Neural cell (in vitro differentiated cells): ENCODE measurements around the gene NHSL2. TPM values are rescaled to one million over a fixed set of nuclear protein-coding genes. Genes with fewer than 3 reads are reported as not detected.

ENCODE experiments used
- H2AFZ ChIP-seq: fragments of 200-600, 300-800 bp; sonication (generic), shearing (Covaris generic); 2 replicates; pipeline ENCODE4 v1.6.0; 2014; ENCODE audit warnings: low read depth, mild to moderate bottlenecking, antibody characterized with exemption, low read length, moderate library complexity
- H3F3A ChIP-seq: fragments of 200-600 bp; shearing (Covaris generic); 2 replicates; pipeline ENCODE4 v1.6.1; 2016; ENCODE audit warnings: mild to moderate bottlenecking, moderate library complexity, mixed read lengths, antibody characterized with exemption, low read length; ENCODE audit not compliant: insufficient read depth, poor library complexity, severe bottlenecking
- H3K27ac ChIP-seq: fragments of 200-600, 300-800 bp; sonication (generic), shearing (Covaris generic); 2 replicates; pipeline ENCODE4 v1.5.1; 2014; ENCODE audit warnings: mild to moderate bottlenecking, low read length, moderate library complexity
- H3K27me3 ChIP-seq: fragments of 300-800, 200-600 bp; sonication (generic), shearing (Covaris generic); 2 replicates; pipeline ENCODE4 v1.6.0; 2014; ENCODE audit warnings: mild to moderate bottlenecking, low read depth, low read length, moderate library complexity; ENCODE audit not compliant: insufficient read depth
- H3K36me3 ChIP-seq: fragments of 300-800, 200-600 bp; sonication (generic), shearing (Covaris generic); 2 replicates; pipeline ENCODE4 v1.5.1; 2014; ENCODE audit warnings: mild to moderate bottlenecking, antibody characterized with exemption, low read length, moderate library complexity; ENCODE audit not compliant: insufficient read depth
- H3K4me2 ChIP-seq: fragments of 300-800, 200-600 bp; sonication (generic), shearing (Covaris generic); 2 replicates; pipeline ENCODE4 v1.6.0; 2014; ENCODE audit warnings: mild to moderate bottlenecking, low read length
- H3K4me3 ChIP-seq: fragments of 300-800, 200-600 bp; sonication (generic), shearing (Covaris generic); 2 replicates; pipeline ENCODE4 v1.5.1; 2014; ENCODE audit warnings: mild to moderate bottlenecking, low read length, moderate library complexity
- H3K79me2 ChIP-seq: fragments of 200-600 bp; shearing (Covaris generic); replicated peaks from 2 replicates; pipeline ENCODE4 v1.6.0; 2014; ENCODE audit warnings: mild to moderate bottlenecking, low read length, moderate library complexity; ENCODE audit not compliant: insufficient read depth
- H3K9ac ChIP-seq: fragments of 300-800, 200-600 bp; sonication (generic), shearing (Covaris generic); 2 replicates; pipeline ENCODE4 v1.6.1; 2016; ENCODE audit warnings: mild to moderate bottlenecking, low read length, mixed read lengths
- H3K9me2 ChIP-seq: fragments of 200-600 bp; shearing (Covaris generic); 2 replicates; pipeline ENCODE4 v1.6.1; 2016; ENCODE audit warnings: mild to moderate bottlenecking, low read length, mixed read lengths; ENCODE audit not compliant: insufficient read depth
- H3K9me3 ChIP-seq: fragments of 200-600, 300-800 bp; sonication (generic), shearing (Covaris generic); 2 replicates; pipeline ENCODE4 v1.6.1; 2016; ENCODE audit warnings: mild to moderate bottlenecking, mixed run types, low read length, moderate library complexity, mixed read lengths
- H4K20me1 ChIP-seq: fragments of 200-600 bp; shearing (Covaris generic); 2 replicates; pipeline ENCODE4 v1.6.1; 2016; ENCODE audit warnings: mild to moderate bottlenecking, mixed run types; ENCODE audit not compliant: insufficient read depth
- CTCF ChIP-seq: fragments of 450-650 bp; IDR thresholded peaks from 2 replicates; pipeline ENCODE4 v1.5.1; 2014; ENCODE audit warnings: antibody characterized with exemption, mild to moderate bottlenecking, moderate library complexity; ENCODE audit not compliant: poor library complexity, severe bottlenecking
- EP300 ChIP-seq: fragments of 450-650 bp; conservative IDR thresholded peaks from 2 replicates; pipeline ENCODE4 v1.6.1; 2014; ENCODE audit warnings: antibody characterized with exemption, mild to moderate bottlenecking, moderate library complexity; ENCODE audit not compliant: poor library complexity, severe bottlenecking
- EZH2 ChIP-seq: fragments of 200-600, 300-800 bp; shearing (Covaris generic), sonication (generic); IDR thresholded peaks from 2 replicates; pipeline ENCODE4 v1.6.1; 2014; ENCODE audit warnings: antibody characterized with exemption, low read length, borderline replicate concordance, mild to moderate bottlenecking; ENCODE audit not compliant: insufficient read depth, poor library complexity, severe bottlenecking
- MXI1 ChIP-seq: fragments of 450-650 bp; conservative IDR thresholded peaks from 2 replicates; pipeline ENCODE4 v1.6.1; 2014; ENCODE audit warnings: antibody characterized with exemption, mild to moderate bottlenecking; ENCODE audit not compliant: poor library complexity, severe bottlenecking
- POLR2AphosphoS5 ChIP-seq: IDR thresholded peaks from 2 replicates; pipeline ENCODE4 v1.6.1; 2012
- RAD21 ChIP-seq: fragments of 450-650 bp; conservative IDR thresholded peaks from 2 replicates; pipeline ENCODE4 v1.6.1; 2014; ENCODE audit warnings: antibody characterized with exemption, mild to moderate bottlenecking, moderate library complexity
- REST ChIP-seq: IDR thresholded peaks from 2 replicates; pipeline ENCODE4 v1.6.1; 2012; ENCODE audit warnings: borderline replicate concordance
- SMC3 ChIP-seq: fragments of 450-650 bp; conservative IDR thresholded peaks from 2 replicates; pipeline ENCODE4 v1.6.1; 2014; ENCODE audit warnings: antibody characterized with exemption, mild to moderate bottlenecking, moderate library complexity; ENCODE audit not compliant: poor library complexity
- TAF1 ChIP-seq: IDR thresholded peaks from 2 replicates; pipeline ENCODE4 v1.6.1; 2012; ENCODE audit warnings: low read depth
- polyA plus RNA-seq: library from polyadenylated mRNA; depleted of rRNA; stranded (reverse); fragments of >200 nt; gene quantifications from 2 replicates; pipeline ENCODE4 v1.2.3, GENCODE V29; 2014

NHSL2 gene
- polyA plus RNA-seq, 1 donor from 2014 or later: 0.87 TPM

GRCh38 chrX:72001471-72001870, 90.8 kb downstream of the NHSL2 start:
- Histone ChIP-seq H3K9me3 (no peaks in the 10 kb centered on the region), H3K36me3 (no peaks in the 10 kb centered on the region), H2AFZ (no peak overlapping the region), H3K27me3 (no peaks in the 10 kb centered on the region), H3K4me2 (no peak overlapping the region), H3F3A (no peaks in the 10 kb centered on the region), H3K9ac (no peak overlapping the region), H4K20me1 (no peaks in the 10 kb centered on the region), H3K9me2 (no peaks in the 10 kb centered on the region), H3K4me3 (no peak overlapping the region), H3K79me2 (no peaks in the 10 kb centered on the region), H3K27ac (no peak overlapping the region)
- TF ChIP-seq POLR2AphosphoS5: no peak
- no peak for TF ChIP-seq TAF1
- no peak for TF ChIP-seq EZH2
- no peak for TF ChIP-seq CTCF
- TF ChIP-seq EP300: no peak
- TF ChIP-seq SMC3: no peak
- TF ChIP-seq RAD21: no peak
- no peak for TF ChIP-seq MXI1
- TF ChIP-seq REST: no peak

GRCh38 chrX:72001906-72002305, 91.3 kb downstream of the NHSL2 start:
- Histone ChIP-seq H3K27ac (no peak overlapping the region), H3K9ac (no peak overlapping the region), H2AFZ (no peak overlapping the region), H3K27me3 (no peaks in the 10 kb centered on the region), H3F3A (no peaks in the 10 kb centered on the region), H3K79me2 (no peaks in the 10 kb centered on the region), H3K9me3 (no peaks in the 10 kb centered on the region), H3K36me3 (no peaks in the 10 kb centered on the region), H4K20me1 (no peaks in the 10 kb centered on the region), H3K4me3 (no peak overlapping the region), H3K4me2 (no peak overlapping the region), H3K9me2 (no peaks in the 10 kb centered on the region)
- TF ChIP-seq REST: no peak
- no peak for TF ChIP-seq TAF1
- TF ChIP-seq RAD21: no peak
- no peak for TF ChIP-seq EZH2
- TF ChIP-seq POLR2AphosphoS5: no peak
- TF ChIP-seq MXI1: no peak
- TF ChIP-seq CTCF: no peak
- TF ChIP-seq EP300: no peak
- TF ChIP-seq SMC3: no peak
